IPS-18a (cell line): Measurements from ENCODE around the gene CDR2.

Experiments
- H3K27ac ChIP-seq: one replicate; pipeline ENCODE4 v1.5.1; 2013; ENCODE audit warnings: low read length
- H3K27me3 ChIP-seq: one replicate; pipeline ENCODE4 v1.6.1; 2013; ENCODE audit warnings: mild to moderate bottlenecking, low read length; ENCODE audit not compliant: control insufficient read depth, insufficient read depth
- H3K36me3 ChIP-seq: one replicate; pipeline ENCODE4 v1.6.1; 2013; ENCODE audit warnings: low read depth, low read length; ENCODE audit not compliant: control insufficient read depth
- H3K4me1 ChIP-seq: one replicate; pipeline ENCODE4 v1.6.1; 2013; ENCODE audit warnings: low read depth, low read length; ENCODE audit not compliant: control insufficient read depth
- H3K4me3 ChIP-seq: one replicate; pipeline ENCODE4 v1.5.1; 2013; ENCODE audit warnings: low read length
- H3K9ac ChIP-seq: one replicate; pipeline ENCODE4 v1.6.1; 2013; ENCODE audit warnings: mild to moderate bottlenecking, low read length, moderate library complexity
- H3K9me3 ChIP-seq: one replicate; pipeline ENCODE4 v1.6.1; 2013; ENCODE audit warnings: low read depth, low read length; ENCODE audit not compliant: control insufficient read depth

Gene CDR2

GRCh38 chr16:22347100-22347820, 27.2 kb downstream of the CDR2 start:
- H3K4me1 ChIP-seq, result no peaks in the 10 kb centered on the region
- H3K9me3 ChIP-seq, result no peaks in the 10 kb centered on the region
- H3K36me3 ChIP-seq, result peaks cover 37% of the 10 kb centered on the region
- H3K9ac ChIP-seq, result no peak overlapping the region
- no peaks in the 10 kb centered on the region for H3K27me3 ChIP-seq
- H3K27ac ChIP-seq, result no peak overlapping the region
- H3K4me3 ChIP-seq, result no peak overlapping the region

GRCh38 chr16:22346483-22346882, 27.9 kb downstream of the CDR2 start:
- H3K4me3 ChIP-seq, result no peak overlapping the region
- no peaks in the 10 kb centered on the region for H3K4me1 ChIP-seq
- H3K27ac ChIP-seq, result no peak overlapping the region
- H3K9ac ChIP-seq, result no peak overlapping the region
- peaks cover 37% of the 10 kb centered on the region for H3K36me3 ChIP-seq
- H3K9me3 ChIP-seq, result no peaks in the 10 kb centered on the region
- H3K27me3 ChIP-seq, result no peaks in the 10 kb centered on the region

DNA sequence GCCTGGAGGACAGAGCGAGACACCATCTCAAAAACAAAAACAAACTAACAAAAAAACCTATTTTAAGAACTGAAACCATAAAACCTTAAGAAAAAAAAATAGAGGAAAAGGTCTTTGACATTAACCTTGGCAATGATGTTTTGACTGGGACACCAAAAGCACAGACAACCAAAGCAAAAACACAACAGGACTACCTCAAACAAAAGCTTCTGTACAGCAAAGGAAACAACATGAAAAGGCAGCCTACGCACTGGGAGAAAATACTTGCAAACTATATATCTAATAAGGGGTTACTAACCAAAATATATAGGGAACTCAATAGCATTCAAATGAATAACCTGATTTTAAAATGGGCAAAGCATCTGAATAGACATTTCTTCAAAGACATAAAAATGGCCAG, 32.3 kb downstream of the CDR2 start:
- H3K4me3 ChIP-seq, result no peak overlapping the region
- no peak overlapping the region for H3K9ac ChIP-seq
- peaks cover 12% of the 10 kb centered on the region for H3K36me3 ChIP-seq
- H3K9me3 ChIP-seq, result peaks cover under 1% of the 10 kb centered on the region
- H3K27ac ChIP-seq, result no peak overlapping the region
- no peaks in the 10 kb centered on the region for H3K4me1 ChIP-seq
- H3K27me3 ChIP-seq, result no peaks in the 10 kb centered on the region

- Histone ChIP-seq H3K9ac (no peak overlapping the region), H3K36me3 (peaks cover 6% of the 10 kb centered on the region), H3K4me1 (no peaks in the 10 kb centered on the region), H3K4me3 (no peak overlapping the region), H3K27ac (no peak overlapping the region), H3K9me3 (peaks cover 4% of the 10 kb centered on the region), H3K27me3 (no peaks in the 10 kb centered on the region)
These were observed 33.5 kb downstream of the CDR2 start for GRCh38 chr16:22340945-22341344.

GRCh38 chr16:22337849-22338635, 36.4 kb downstream of the CDR2 start:
- Histone ChIP-seq H3K27ac (no peak overlapping the region), H3K4me1 (no peaks in the 10 kb centered on the region), H3K36me3 (peaks cover 26% of the 10 kb centered on the region), H3K4me3 (no peak overlapping the region), H3K9ac (no peak overlapping the region), H3K27me3 (no peaks in the 10 kb centered on the region), H3K9me3 (peaks cover 4% of the 10 kb centered on the region)

DNA sequence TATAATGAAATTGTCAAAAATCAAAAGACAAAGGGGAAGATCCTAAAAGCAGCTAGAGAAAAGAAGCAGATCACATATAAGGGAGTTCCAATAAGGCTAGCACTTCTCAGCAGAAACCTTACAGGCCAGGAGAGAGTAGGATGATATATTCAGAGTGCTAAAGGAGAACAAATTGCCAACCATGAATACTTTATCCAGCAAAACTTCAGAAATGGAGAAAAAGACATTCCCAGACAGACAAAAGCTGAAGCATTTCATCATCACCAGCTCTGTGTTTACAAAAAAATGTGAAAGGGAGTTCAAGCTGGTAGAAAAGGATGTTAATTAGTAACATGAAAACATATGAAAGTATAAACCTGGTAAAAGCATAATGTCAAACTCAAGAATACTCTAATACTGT, 37.4 kb downstream of the CDR2 start:
- Histone ChIP-seq H3K9me3 (peaks cover 4% of the 10 kb centered on the region), H3K36me3 (peaks cover 32% of the 10 kb centered on the region), H3K9ac (no peak overlapping the region), H3K27ac (no peak overlapping the region), H3K4me3 (no peak overlapping the region), H3K27me3 (no peaks in the 10 kb centered on the region), H3K4me1 (no peaks in the 10 kb centered on the region)

- Histone ChIP-seq H3K9me3 (peaks cover 4% of the 10 kb centered on the region), H3K4me1 (no peaks in the 10 kb centered on the region), H3K27ac (no peak overlapping the region), H3K36me3 (peaks cover 37% of the 10 kb centered on the region), H3K4me3 (no peak overlapping the region), H3K27me3 (no peaks in the 10 kb centered on the region), H3K9ac (no peak overlapping the region)
These were observed 37.8 kb downstream of the CDR2 start for GRCh38 chr16:22336581-22336980.

GRCh38 chr16:22335668-22336246, 38.7 kb downstream of the CDR2 start:
- H3K27ac ChIP-seq, result no peak overlapping the region
- no peak overlapping the region for H3K4me3 ChIP-seq
- no peaks in the 10 kb centered on the region for H3K27me3 ChIP-seq
- no peaks in the 10 kb centered on the region for H3K4me1 ChIP-seq
- peaks cover 41% of the 10 kb centered on the region for H3K36me3 ChIP-seq
- H3K9me3 ChIP-seq, result peaks cover 4% of the 10 kb centered on the region
- no peak overlapping the region for H3K9ac ChIP-seq

DNA sequence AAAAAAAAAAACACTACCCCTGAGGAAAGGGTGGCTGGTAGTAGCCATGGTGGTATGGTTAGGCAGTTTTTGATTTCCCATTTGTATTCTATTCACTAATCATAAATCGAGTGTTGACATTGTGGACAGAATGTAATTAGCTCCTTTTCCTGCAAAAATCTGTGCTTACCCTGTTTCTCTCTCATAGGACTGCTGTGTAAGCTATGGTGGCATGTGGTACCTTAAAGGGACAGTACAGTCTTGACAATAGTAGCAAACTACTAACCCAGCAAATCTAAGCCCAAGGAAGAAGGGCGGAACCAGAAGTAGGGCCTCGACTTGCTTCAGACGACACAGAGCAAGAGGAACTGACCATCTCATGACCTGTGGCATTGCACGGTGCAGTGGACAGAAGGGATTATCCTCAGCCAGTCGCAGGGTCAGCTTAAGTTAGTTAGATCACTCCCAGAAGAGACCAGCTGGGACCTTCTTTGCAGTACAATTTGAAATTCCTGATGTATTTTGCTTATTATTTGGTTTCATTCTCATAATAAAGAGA, 40.9 kb downstream of the CDR2 start:
- H3K9ac ChIP-seq, result no peak overlapping the region
- no peaks in the 10 kb centered on the region for H3K27me3 ChIP-seq
- H3K27ac ChIP-seq, result no peak overlapping the region
- no peak overlapping the region for H3K4me3 ChIP-seq
- H3K9me3 ChIP-seq, result peaks cover 4% of the 10 kb centered on the region
- H3K36me3 ChIP-seq, result peaks cover 58% of the 10 kb centered on the region
- H3K4me1 ChIP-seq, result no peaks in the 10 kb centered on the region

DNA sequence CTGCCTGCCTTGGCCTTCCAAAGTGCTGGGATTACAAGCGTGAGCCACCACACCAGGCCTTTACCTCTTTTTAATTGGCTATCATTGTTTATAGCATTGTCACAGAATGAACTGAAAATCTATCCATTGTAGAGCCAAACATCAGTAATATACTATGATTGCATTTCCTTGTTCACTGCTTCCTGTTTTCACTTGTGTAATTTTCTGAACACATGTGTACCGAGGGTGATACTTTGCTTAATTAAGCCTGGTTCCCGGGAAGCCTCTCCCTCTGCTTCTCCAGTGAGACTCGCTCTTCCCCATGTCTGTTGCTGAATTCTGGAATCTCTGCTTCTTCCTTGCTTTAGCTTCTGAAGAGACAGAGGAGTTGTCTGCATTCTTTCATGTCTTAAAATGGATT, 44.1 kb downstream of the CDR2 start:
- no peak overlapping the region for H3K4me3 ChIP-seq
- no peaks in the 10 kb centered on the region for H3K9me3 ChIP-seq
- H3K27me3 ChIP-seq, result no peaks in the 10 kb centered on the region
- no peaks in the 10 kb centered on the region for H3K4me1 ChIP-seq
- H3K9ac ChIP-seq, result no peak overlapping the region
- H3K36me3 ChIP-seq, result peaks cover 83% of the 10 kb centered on the region
- no peak overlapping the region for H3K27ac ChIP-seq

DNA sequence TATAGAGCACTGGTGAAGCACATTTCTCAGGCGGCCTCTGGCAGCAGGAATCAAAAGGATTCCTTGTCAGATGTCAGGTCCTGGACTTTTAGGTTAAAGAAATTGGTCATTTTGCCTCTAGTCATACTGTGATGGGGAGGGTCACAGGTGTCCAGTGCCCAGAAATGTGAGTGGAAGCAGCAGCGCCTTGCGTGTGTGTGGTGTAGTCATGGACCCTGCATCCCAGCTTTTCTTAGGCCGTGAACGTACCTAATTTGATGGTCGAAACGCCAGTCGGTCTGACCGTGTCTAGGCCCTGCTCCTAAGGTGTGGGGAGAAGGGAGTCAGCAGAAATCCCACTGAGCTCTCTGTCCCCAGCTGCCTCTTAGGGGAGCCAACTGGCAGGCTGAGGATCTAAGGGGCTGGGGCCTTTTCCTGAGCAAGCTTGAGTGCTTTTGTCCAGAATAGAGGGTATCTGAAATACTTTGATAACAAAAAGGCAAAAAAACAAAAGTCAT, 45.2 kb downstream of the CDR2 start:
- Histone ChIP-seq H3K9ac (no peak overlapping the region), H3K4me3 (no peak overlapping the region), H3K9me3 (no peaks in the 10 kb centered on the region), H3K4me1 (no peaks in the 10 kb centered on the region), H3K27me3 (no peaks in the 10 kb centered on the region), H3K36me3 (peaks cover 84% of the 10 kb centered on the region), H3K27ac (no peak overlapping the region)
